ENCODE results near the gene CELSR1.

- TF ChIP-seq POLR2AphosphoS5 (IDR thresholded peaks at IDR 0.05; ENCODE audit: insufficient read depth in 1 of 2, low read depth in 1 of 2) (no peak), CTCF (IDR thresholded peaks at IDR 0.05) (no peak), POLR2A (IDR thresholded peaks at IDR 0.05) (no peak)
Observed at GRCh38 chr22:46456818-46457163, 80.6 kb downstream of the CELSR1 start.

Data from vagina (tissue), 2 donors.